K562 (cell line): ENCODE results near the gene SPAG4. TPM values are rescaled to one million over a fixed set of nuclear protein-coding genes. Genes with fewer than 3 reads are reported as not detected.

Experiments used
- ARNT ChIP-seq, 2 experiments: fragments of 450-650 bp; IDR thresholded peaks; 2 replicates each; pipeline ENCODE4 v1.6.1; 2016; ENCODE audit warnings: mild to moderate bottlenecking in 1 of 2
- ATF2 ChIP-seq: sonication (generic); formaldehyde crosslinking; IDR thresholded peaks from 2 replicates; pipeline ENCODE4 v1.8.1; 2022; ENCODE audit warnings: missing genetic modification reagents
- CBFA2T2 ChIP-seq: fragments of 450-650 bp; conservative IDR thresholded peaks from 2 replicates; pipeline ENCODE4 v1.6.1; 2017; ENCODE audit warnings: mild to moderate bottlenecking
- CBFB ChIP-seq: sonication (generic); formaldehyde crosslinking; IDR thresholded peaks from 2 replicates; pipeline ENCODE4 v1.4.0; 2020; ENCODE audit warnings: mild to moderate bottlenecking, missing genetic modification reagents
- CUX1 ChIP-seq: fragments of 200-800 bp; sonication (Bioruptor generic); IDR thresholded peaks from 2 replicates; pipeline ENCODE4 v1.6.1; 2016; ENCODE audit warnings: missing genetic modification characterization, missing compliant biosample characterization
- FOXK1 ChIP-seq: sonication (generic); formaldehyde crosslinking; IDR thresholded peaks from 2 replicates; pipeline ENCODE4 v1.8.0; 2022; ENCODE audit warnings: missing genetic modification reagents, mild to moderate bottlenecking, borderline replicate concordance
- HDAC1 ChIP-seq, 2 experiments: fragments of 450-650 bp; IDR thresholded peaks; 2 replicates each; pipeline ENCODE4 v1.6.1; 2016 to 2017; ENCODE audit warnings: inconsistent platforms in 1 of 2, mild to moderate bottlenecking in 1 of 2, moderate library complexity in 1 of 2
- ILF3 ChIP-seq: fragments of 450-650 bp; IDR thresholded peaks from 2 replicates; pipeline ENCODE4 v1.6.1; 2018; ENCODE audit warnings: antibody characterized with exemption, mild to moderate bottlenecking, moderate library complexity, borderline replicate concordance
- NCOA6 ChIP-seq: fragments of 450-650 bp; IDR thresholded peaks from 2 replicates; pipeline ENCODE4 v1.6.1; 2017; ENCODE audit warnings: mild to moderate bottlenecking
- NFXL1 ChIP-seq: fragments of 450-650 bp; formaldehyde crosslinking; IDR thresholded peaks from 2 replicates; pipeline ENCODE4 v1.4.0; 2021; ENCODE audit warnings: mild to moderate bottlenecking
- RBFOX2 ChIP-seq: fragments of 200-400 bp; formaldehyde crosslinking; IDR thresholded peaks from 2 replicates; pipeline ENCODE4 v1.6.1; 2017; ENCODE audit warnings: low read depth, mild to moderate bottlenecking, low read length, moderate library complexity
- RNF2 ChIP-seq: sonication (generic); IDR thresholded peaks from 2 replicates; pipeline ENCODE4 v1.6.1; 2016
- SRSF1 ChIP-seq: fragments of 200-400 bp; formaldehyde crosslinking; IDR thresholded peaks from 2 replicates; pipeline ENCODE4 v1.6.1; 2017; ENCODE audit warnings: mild to moderate bottlenecking, low read depth, low read length, moderate library complexity
- TGIF2 ChIP-seq: sonication (generic); formaldehyde crosslinking; IDR thresholded peaks from 2 replicates; pipeline ENCODE4 v1.8.1; 2022; ENCODE audit warnings: mild to moderate bottlenecking, missing genetic modification reagents, moderate library complexity
- YBX1 ChIP-seq: fragments of 450-650 bp; IDR thresholded peaks from 2 replicates; pipeline ENCODE4 v1.7.1; 2016; ENCODE audit warnings: mild to moderate bottlenecking
- ZFP36 ChIP-seq: fragments of 150-350 bp; IDR thresholded peaks from 2 replicates; pipeline ENCODE4 v1.6.1; 2018; ENCODE audit warnings: low read length, low read depth; ENCODE audit not compliant: partially characterized antibody
- polyA plus RNA-seq, 8 experiments: library from polyadenylated mRNA; depleted of rRNA in 4 of 8; stranded (reverse) in 5 of 8; unstranded in 3 of 8; fragments of >200 nt; fragmentation: Nextera tagmentation in 2 of 8; fragmentation: Illumina TruSeq in 1 of 8; extraction: Ambion mirVana in 2 of 8; extraction: Trizol in 1 of 8; gene quantifications; 2 replicates each; pipeline versions ENCODE4 v1.2.1 to v1.2.3, GENCODE V29; 2011 to 2014; ENCODE audit warnings: inconsistent platforms in 1 of 8, missing spikeins in 1 of 8
- total RNA-seq, 7 experiments: library from RNA; depleted of rRNA in 6 of 7; stranded (reverse); fragments of >200 nt in 6 of 7; fragmentation: Illumina TruSeq in 2 of 7; extraction: Trizol in 2 of 7; gene quantifications; 2 replicates each; pipeline versions ENCODE4 v1.2.1 to v1.2.3, GENCODE V29; 2011 to 2021; ENCODE audit warnings: low replicate concordance in 1 of 7
- TF ChIP-seq, protein P1 (sequence below): sonication (generic); formaldehyde crosslinking; IDR thresholded peaks from 2 replicates; pipeline ENCODE4 v1.8.0; 2022; ENCODE audit warnings: mild to moderate bottlenecking, missing genetic modification reagents

Gene SPAG4
- total and polyA plus RNA-seq, 9 of the 15 experiments (the other 6 are each of a cell fraction or from before 2014, with no cell fraction given) = 1.6 to 11.4 (median 4.6) TPM

DNA sequence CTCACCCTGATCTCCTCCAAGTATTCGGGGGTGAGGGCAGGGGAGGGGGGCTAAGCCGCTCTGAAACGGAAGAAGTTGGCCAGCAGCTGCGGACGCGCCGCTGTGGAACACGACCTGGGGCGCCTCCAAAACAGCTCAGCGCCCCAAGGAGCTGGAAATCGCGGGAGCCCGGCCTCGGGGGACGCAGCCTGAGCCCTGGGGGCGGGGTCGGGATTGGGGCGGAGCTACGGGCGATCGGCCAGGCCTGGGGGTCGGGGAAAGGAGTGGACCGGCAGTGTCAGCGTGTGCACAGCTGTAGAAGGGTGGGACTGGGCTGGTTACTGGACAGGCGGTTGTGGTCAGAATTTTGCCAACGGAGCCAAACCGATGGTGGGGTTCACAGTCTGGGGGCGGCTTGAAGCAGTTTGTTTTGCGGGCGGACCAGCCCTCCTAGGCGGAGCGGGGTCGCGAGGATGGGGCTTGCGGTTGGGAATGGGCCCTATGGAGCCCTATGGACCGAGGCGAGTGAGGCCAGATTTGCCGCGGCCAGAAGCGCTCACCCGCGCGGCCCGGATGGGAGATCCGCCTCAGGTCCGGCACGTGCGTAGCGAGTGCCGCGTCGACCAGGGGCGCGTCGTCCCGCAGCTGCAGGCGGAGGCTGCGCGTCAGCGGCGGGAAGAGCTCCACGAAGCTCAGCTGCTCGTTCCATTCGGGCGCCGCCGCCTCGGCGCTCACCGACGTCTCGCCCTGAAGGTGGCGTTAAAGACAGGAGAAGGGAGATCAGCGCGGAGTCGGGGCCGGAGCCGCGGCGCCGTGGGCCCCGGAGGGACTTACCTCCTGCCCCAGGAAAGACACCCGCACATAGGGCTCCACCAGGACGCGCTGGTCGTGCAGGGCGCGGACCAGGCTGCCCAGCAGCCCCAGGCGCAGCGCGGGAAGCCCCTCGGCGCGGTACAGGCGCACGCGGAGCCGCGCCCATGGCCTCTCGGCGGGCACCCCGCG, 14.3 kb upstream of the SPAG4 start (continued):
- no peak for TF ChIP-seq YBX1
- TF ChIP-seq TGIF2 = 0 out of 2 replicates have a peak, but pooled peaks have one; percentile 44
- TF ChIP-seq RNF2 = peak; percentile 95
- TF ChIP-seq RBFOX2 = peak; percentile 72
- no peak for TF ChIP-seq SRSF1
- peak; percentile 24 for TF ChIP-seq ZFP36
- no peak for TF ChIP-seq ILF3
- peak in 1 of 2 experiments; percentile 61; a peak in 2 of 4 replicates for TF ChIP-seq HDAC1 (IDR thresholded peaks at IDR 0.05)
- TF ChIP-seq ATF2 (CRISPR knock-in tag) = no peak
- no peak for TF ChIP-seq ARNT (IDR thresholded peaks at IDR 0.05)
- TF ChIP-seq, protein P1, sequence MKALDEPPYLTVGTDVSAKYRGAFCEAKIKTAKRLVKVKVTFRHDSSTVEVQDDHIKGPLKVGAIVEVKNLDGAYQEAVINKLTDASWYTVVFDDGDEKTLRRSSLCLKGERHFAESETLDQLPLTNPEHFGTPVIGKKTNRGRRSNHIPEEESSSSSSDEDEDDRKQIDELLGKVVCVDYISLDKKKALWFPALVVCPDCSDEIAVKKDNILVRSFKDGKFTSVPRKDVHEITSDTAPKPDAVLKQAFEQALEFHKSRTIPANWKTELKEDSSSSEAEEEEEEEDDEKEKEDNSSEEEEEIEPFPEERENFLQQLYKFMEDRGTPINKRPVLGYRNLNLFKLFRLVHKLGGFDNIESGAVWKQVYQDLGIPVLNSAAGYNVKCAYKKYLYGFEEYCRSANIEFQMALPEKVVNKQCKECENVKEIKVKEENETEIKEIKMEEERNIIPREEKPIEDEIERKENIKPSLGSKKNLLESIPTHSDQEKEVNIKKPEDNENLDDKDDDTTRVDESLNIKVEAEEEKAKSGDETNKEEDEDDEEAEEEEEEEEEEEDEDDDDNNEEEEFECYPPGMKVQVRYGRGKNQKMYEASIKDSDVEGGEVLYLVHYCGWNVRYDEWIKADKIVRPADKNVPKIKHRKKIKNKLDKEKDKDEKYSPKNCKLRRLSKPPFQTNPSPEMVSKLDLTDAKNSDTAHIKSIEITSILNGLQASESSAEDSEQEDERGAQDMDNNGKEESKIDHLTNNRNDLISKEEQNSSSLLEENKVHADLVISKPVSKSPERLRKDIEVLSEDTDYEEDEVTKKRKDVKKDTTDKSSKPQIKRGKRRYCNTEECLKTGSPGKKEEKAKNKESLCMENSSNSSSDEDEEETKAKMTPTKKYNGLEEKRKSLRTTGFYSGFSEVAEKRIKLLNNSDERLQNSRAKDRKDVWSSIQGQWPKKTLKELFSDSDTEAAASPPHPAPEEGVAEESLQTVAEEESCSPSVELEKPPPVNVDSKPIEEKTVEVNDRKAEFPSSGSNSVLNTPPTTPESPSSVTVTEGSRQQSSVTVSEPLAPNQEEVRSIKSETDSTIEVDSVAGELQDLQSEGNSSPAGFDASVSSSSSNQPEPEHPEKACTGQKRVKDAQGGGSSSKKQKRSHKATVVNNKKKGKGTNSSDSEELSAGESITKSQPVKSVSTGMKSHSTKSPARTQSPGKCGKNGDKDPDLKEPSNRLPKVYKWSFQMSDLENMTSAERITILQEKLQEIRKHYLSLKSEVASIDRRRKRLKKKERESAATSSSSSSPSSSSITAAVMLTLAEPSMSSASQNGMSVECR (CRISPR knock-in tag) = peak; percentile 72
- TF ChIP-seq CBFB (CRISPR knock-in tag) = peak; percentile 89
- no peak for TF ChIP-seq NCOA6
- no peak for TF ChIP-seq CBFA2T2
- no peak for TF ChIP-seq CUX1 (CRISPR knock-in tag)
- no peak for TF ChIP-seq NFXL1 (CRISPR knock-in tag)
- peak; percentile 88; the same call in 1 of the 2 replicates for TF ChIP-seq FOXK1 (CRISPR knock-in tag)
